HPDE6-E6E7 (cell line): ENCODE measurements around the gene GATAD1.
A peak's percentile ranks its signal among the peaks of the same experiment; 100 is the strongest.
"Not testable (repeated sequence)": the region's sequence is repeated elsewhere in the genome, so short reads cannot be mapped to it uniquely, and the experiment has no call there.

Source experiments
- DNase-seq: peaks from one replicate; pipeline ENCODE4 v3.0.0; 2011; ENCODE audit warnings: missing footprints; ENCODE audit errors: extremely low spot score

GATAD1 gene

GRCh38 chr7:92447345-92448204 is at the start of gene GATAD1:
Gene GATAD1, plus strand, starts transcription at chr7:92447482. Its CDS starts 248 bp downstream, at chr7:92447730.
- DNase-seq = peak; percentile 86

GRCh38 chr7:92397542-92397941 is 49.7 kb upstream of the GATAD1 start:
- DNase-seq = no peak

- no peak for DNase-seq
These were observed 47.3 kb upstream of the GATAD1 start for GRCh38 chr7:92400013-92400412.

- DNase-seq = no peak
These were observed 44.1 kb upstream of the GATAD1 start for GRCh38 chr7:92402920-92403759.

- no peak for DNase-seq
These were observed 43.6 kb upstream of the GATAD1 start for GRCh38 chr7:92403760-92404074.

- no peak for DNase-seq
These were observed 43.1 kb upstream of the GATAD1 start for GRCh38 chr7:92404170-92404614.

GRCh38 chr7:92409357-92409756 is 37.9 kb upstream of the GATAD1 start:
- DNase-seq = no peak

- not testable (repeated sequence) for DNase-seq
These were observed 37.1 kb upstream of the GATAD1 start for GRCh38 chr7:92410162-92410561.

GRCh38 chr7:92412745-92413144 is 34.5 kb upstream of the GATAD1 start:
- no peak for DNase-seq

GRCh38 chr7:92413550-92413949 is 33.7 kb upstream of the GATAD1 start:
- no peak for DNase-seq

GRCh38 chr7:92415225-92415624 is 32.1 kb upstream of the GATAD1 start:
- no peak for DNase-seq

- no peak for DNase-seq
These were observed 29.4 kb upstream of the GATAD1 start for GRCh38 chr7:92417913-92418312.

- no peak for DNase-seq
These were observed 25.4 kb upstream of the GATAD1 start for GRCh38 chr7:92421676-92422435.

GRCh38 chr7:92422926-92423325 is 24.4 kb upstream of the GATAD1 start:
- DNase-seq = no peak

- DNase-seq = no peak
These were observed 23.6 kb upstream of the GATAD1 start for GRCh38 chr7:92423710-92424131.

GRCh38 chr7:92425311-92425947 is 21.9 kb upstream of the GATAD1 start:
- no peak for DNase-seq

GRCh38 chr7:92427193-92427592 is 20.1 kb upstream of the GATAD1 start:
- no peak for DNase-seq

- DNase-seq = no peak
These were observed 14.9 kb upstream of the GATAD1 start for GRCh38 chr7:92432299-92432946.

GRCh38 chr7:92433019-92433418 is 14.3 kb upstream of the GATAD1 start:
- DNase-seq = no peak

GRCh38 chr7:92435542-92435941 is 11.7 kb upstream of the GATAD1 start:
- DNase-seq = no peak
